Tibial artery (tissue), 4 donors: ENCODE results near the gene DPF3.

Experiments used
- DNase-seq, 2 donors: peaks; one replicate each; pipeline ENCODE4 v3.0.0-alpha.2; 2019
- H3K27ac ChIP-seq, 2 donors: fragments of 200-600 bp; sonication (generic) in 1 of 2; 1 replicate in 1 of 2; 2 replicates in 1 of 2; pipeline ENCODE4 v1.5.1; 2018 to 2019; ENCODE audit warnings: mild to moderate bottlenecking in 1 of 2
- H3K27me3 ChIP-seq, 2 donors: fragments of 200-600 bp; sonication (generic) in 1 of 2; one replicate each; pipeline versions ENCODE4 v1.5.1 to v1.6.0; 2016 to 2019
- H3K36me3 ChIP-seq, 3 donors: fragments of 200-600 bp; sonication (generic) in 2 of 3; one replicate each; pipeline ENCODE4 v1.5.1; 2016 to 2019; ENCODE audit warnings: mild to moderate bottlenecking in 2 of 3
- H3K4me1 ChIP-seq, 4 donors: fragments of 200-600 bp; sonication (generic) in 2 of 4; 1 replicate in 3 of 4; 2 replicates in 1 of 4; pipeline ENCODE4 v1.5.1; 2016 to 2019
- H3K4me3 ChIP-seq, 2 donors: fragments of 200-600 bp; sonication (generic) in 1 of 2; 1 replicate in 1 of 2; 2 replicates in 1 of 2; pipeline ENCODE4 v1.5.1; 2018 to 2019; ENCODE audit warnings: mild to moderate bottlenecking in 2 of 2
- H3K9me3 ChIP-seq, 3 donors: fragments of 200-600 bp; sonication (generic) in 1 of 3; one replicate each; pipeline ENCODE4 v1.5.1; 2016 to 2019
- CTCF ChIP-seq, 2 experiments: fragments of 200-600 bp in 1 of 2; fragments of 450-650 bp in 1 of 2; IDR thresholded peaks; one replicate each; pipeline ENCODE4 v1.5.1; 2017 to 2019; ENCODE audit warnings: antibody characterized with exemption in 2 of 2, mild to moderate bottlenecking in 1 of 2, moderate library complexity in 1 of 2
- intact Hi-C: fragments of 100-400 bp; cut with DNase I; formaldehyde crosslinking; loops from one replicate; pipeline ENCODE4 v1.15.0; 2023; ENCODE audit warnings: low total_unique reads

Gene DPF3

GRCh38 chr14:72611506-72611905 is 282.4 kb downstream of the DPF3 start:
- TF ChIP-seq CTCF (IDR thresholded peaks at IDR 0.05), result no peak
- DNase-seq, result no peak
- Histone ChIP-seq H3K4me1 (peaks cover 0 to 27% (median 9%) of the 10 kb centered on the region in 4 donors), H3K4me3 (no peak overlapping the region), H3K36me3 (no peaks in the 10 kb centered on the region), H3K27me3 (no peaks in the 10 kb centered on the region), H3K27ac (no peak overlapping the region), H3K9me3 (no peaks in the 10 kb centered on the region)
- intact Hi-C loops, result no loop called here

- H3K9me3 ChIP-seq, result no peaks in the 10 kb centered on the region
- peaks cover 0 to 20% (median 7%) of the 10 kb centered on the region in 4 donors for H3K4me1 ChIP-seq
- intact Hi-C loops, result no loop called here
- no peak for TF ChIP-seq CTCF (IDR thresholded peaks at IDR 0.05)
- H3K27ac ChIP-seq, result no peak overlapping the region
- no peak for DNase-seq
- H3K27me3 ChIP-seq, result no peaks in the 10 kb centered on the region
- no peaks in the 10 kb centered on the region for H3K36me3 ChIP-seq
- H3K4me3 ChIP-seq, result no peak overlapping the region
These were observed 283.1 kb downstream of the DPF3 start for GRCh38 chr14:72610831-72611200.

GRCh38 chr14:72610096-72610830 is 283.6 kb downstream of the DPF3 start:
- no peak for DNase-seq
- Histone ChIP-seq H3K27ac (no peak overlapping the region), H3K36me3 (no peaks in the 10 kb centered on the region), H3K9me3 (no peaks in the 10 kb centered on the region), H3K4me1 (peaks cover 0 to 14% (median 2%) of the 10 kb centered on the region in 4 donors), H3K4me3 (no peak overlapping the region), H3K27me3 (no peaks in the 10 kb centered on the region)
- no peak for TF ChIP-seq CTCF (IDR thresholded peaks at IDR 0.05)
- intact Hi-C loops, result no loop called here

GRCh38 chr14:72609205-72609916 is 284.5 kb downstream of the DPF3 start:
- H3K36me3 ChIP-seq, result no peaks in the 10 kb centered on the region
- H3K9me3 ChIP-seq, result no peaks in the 10 kb centered on the region
- intact Hi-C loops, result no loop called here
- H3K27me3 ChIP-seq, result no peaks in the 10 kb centered on the region
- peaks cover 0 to 9% (median 0%) of the 10 kb centered on the region in 4 donors for H3K4me1 ChIP-seq
- no peak for DNase-seq
- no peak overlapping the region for H3K27ac ChIP-seq
- no peak for TF ChIP-seq CTCF (IDR thresholded peaks at IDR 0.05)
- no peak overlapping the region for H3K4me3 ChIP-seq

GRCh38 chr14:72608391-72609204 is 285.3 kb downstream of the DPF3 start:
- intact Hi-C loops, result no loop called here
- TF ChIP-seq CTCF (IDR thresholded peaks at IDR 0.05), result no peak
- DNase-seq, result no peak
- Histone ChIP-seq H3K9me3 (no peaks in the 10 kb centered on the region), H3K4me3 (no peak overlapping the region), H3K36me3 (no peaks in the 10 kb centered on the region), H3K27ac (no peak overlapping the region), H3K4me1 (peaks cover 0 to 5% (median 0%) of the 10 kb centered on the region in 4 donors), H3K27me3 (no peaks in the 10 kb centered on the region)
